Epithelial cell of prostate (primary cell): ENCODE measurements around the gene ST14.
A peak's percentile ranks its signal among the peaks of the same experiment; 100 is the strongest.
"Not testable (repeated sequence)": the region's sequence is repeated elsewhere in the genome, so short reads cannot be mapped to it uniquely, and the experiment has no call there.

Source experiments
- DNase-seq: peaks from one replicate; pipeline ENCODE4 v3.0.0-alpha.2; 2011; ENCODE audit warnings: low read depth, low spot score
- H3K27ac ChIP-seq: fragments of 450-650 bp; 2 replicates; pipeline ENCODE4 v1.5.1; 2017; ENCODE audit warnings: mild to moderate bottlenecking

ST14 gene

DNA sequence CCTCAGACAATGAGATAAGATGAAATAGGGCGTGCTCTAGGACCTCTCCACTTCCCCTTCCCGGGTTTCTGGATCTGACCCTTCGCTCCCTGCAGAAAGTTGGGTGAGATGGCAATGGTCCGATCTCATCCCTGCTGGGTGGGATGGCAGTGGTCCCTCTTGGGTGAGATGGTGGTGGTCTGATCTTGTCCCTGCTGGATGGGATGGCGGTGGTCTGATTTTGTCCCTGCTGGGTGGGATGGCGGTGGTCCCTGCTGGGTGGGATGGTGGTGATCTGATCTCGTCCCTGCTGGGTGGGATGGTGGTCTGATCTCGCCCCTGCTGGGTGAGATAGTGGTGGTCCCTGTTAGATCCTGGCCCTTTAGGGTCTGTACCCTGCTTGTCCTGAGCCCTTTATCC is 21.3 kb downstream of the ST14 start:
- H3K27ac ChIP-seq, result peak overlapping the region; percentile 53
- DNase-seq, result no peak

DNA sequence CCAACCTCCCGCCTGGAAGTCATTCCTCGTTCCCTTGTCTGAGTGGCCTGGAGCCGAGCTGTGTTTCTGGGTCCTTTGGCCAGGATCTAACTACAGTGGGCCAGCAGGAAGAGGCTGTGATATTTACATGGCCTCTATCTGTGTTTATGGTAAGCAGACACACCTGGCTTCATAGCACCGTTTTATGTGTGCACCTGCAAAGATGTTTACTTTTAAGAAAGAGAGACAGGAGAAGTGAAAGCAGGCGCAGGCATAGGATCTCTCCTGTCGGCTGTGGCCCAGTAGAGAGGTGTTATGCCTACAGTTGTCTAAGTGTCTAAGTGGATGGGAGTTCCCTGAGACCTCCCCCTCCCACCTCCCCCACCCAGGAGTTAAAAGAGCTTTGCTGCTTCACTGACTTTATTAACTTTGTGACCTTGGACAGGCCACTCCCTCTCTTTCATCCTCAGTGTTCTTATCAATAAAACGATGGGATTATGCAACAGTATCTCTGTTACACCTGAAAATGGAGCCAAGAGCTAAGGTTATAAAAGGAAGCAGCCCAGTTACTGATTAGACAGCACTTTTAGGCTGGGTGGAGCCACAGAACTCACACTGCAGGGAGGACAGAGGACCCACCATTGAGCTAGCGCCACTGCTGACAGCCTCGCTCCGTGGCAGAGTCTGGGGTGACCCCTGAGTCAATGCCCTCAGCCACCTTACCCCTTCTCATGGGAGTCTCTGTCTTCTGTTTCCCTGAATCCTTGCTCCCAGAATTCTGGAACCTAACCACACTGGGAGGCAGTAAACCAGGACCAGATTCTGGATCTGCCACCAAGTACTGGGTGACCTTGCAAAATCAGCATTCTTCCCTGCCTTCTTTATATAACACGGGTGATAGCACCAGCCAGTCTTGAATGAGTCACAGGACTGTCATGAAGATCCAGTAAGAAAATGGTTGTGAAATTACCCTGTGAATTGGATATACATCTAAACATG is 22.0 kb downstream of the ST14 start:
- DNase-seq, result peak; percentile 57

DNA sequence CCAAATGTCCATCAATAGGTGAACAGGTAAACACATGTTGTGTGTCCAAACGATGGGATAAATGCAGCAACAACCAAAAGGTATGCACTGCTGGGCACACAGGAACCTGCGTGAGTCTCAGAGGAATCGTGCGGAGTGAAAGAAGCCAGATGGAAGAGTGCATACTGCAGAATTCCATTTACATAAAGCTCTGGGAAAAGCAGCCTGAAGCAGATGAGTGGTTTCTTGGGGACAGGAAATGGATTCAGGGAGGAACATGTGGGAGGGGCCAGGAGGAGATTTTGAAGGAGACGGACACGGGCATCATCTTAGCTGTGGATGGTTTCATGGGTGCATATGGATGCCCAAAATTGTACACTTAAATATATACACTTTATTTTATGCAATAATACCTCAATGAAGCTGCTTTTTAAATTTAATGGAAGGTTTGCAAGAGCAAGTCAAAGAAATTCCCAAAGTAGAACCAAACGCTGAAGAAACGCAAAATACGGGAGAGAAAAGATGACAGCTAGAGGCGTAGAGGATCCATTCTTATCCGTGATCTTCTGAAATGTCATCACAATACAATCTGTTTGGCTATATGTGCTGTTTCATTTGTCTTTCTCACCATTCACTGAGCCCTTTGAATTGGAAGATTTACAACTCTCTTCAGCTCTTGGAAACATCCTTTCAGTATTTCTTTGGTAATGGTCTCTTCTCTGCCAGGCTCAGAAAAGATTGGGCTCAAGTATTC is 24.5 kb downstream of the ST14 start:
- H3K27ac ChIP-seq, result no peak overlapping the region
- DNase-seq, result no peak

More for the DNA sequence above, 22.0 kb downstream of the ST14 start:
- peak overlapping the region; percentile 53 for H3K27ac ChIP-seq

DNA sequence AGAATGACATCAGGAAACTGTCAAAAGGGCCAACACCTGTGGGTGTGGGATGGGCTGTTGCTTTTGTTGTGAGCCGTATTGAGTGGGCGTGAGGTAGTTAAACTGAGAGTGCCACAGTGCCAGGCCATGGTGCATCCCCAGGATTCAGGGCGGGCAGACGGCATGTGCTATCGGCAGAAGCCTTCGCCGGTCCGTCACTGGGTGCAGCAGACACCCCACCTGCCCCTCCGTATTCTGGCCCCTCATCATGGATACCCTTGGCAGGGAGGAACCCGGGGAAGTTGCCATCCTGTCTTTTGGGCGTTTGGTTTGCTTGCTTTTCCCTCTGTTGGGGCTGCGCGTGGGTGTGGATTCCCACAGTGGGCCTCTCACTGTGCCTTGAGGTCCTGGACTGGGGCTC is 27.5 kb downstream of the ST14 start:
- H3K27ac ChIP-seq, result no peak overlapping the region
- no peak for DNase-seq

DNA sequence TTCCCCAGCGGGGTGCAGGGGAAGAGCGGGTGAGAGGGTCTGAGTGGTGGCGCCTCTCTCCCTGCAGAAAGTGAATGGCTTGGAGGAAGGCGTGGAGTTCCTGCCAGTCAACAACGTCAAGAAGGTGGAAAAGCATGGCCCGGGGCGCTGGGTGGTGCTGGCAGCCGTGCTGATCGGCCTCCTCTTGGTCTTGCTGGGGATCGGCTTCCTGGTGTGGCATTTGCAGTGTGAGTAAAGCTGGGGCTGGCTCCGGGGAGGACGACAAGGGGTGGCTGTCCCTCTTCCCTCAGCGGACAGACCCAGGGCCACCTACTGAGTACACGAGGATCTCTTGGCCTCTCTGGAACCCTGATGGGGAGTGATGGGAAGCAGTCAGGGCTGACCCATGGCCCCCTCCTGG is 28.5 kb downstream of the ST14 start:
- H3K27ac ChIP-seq, result no peak overlapping the region
- no peak for DNase-seq

DNA sequence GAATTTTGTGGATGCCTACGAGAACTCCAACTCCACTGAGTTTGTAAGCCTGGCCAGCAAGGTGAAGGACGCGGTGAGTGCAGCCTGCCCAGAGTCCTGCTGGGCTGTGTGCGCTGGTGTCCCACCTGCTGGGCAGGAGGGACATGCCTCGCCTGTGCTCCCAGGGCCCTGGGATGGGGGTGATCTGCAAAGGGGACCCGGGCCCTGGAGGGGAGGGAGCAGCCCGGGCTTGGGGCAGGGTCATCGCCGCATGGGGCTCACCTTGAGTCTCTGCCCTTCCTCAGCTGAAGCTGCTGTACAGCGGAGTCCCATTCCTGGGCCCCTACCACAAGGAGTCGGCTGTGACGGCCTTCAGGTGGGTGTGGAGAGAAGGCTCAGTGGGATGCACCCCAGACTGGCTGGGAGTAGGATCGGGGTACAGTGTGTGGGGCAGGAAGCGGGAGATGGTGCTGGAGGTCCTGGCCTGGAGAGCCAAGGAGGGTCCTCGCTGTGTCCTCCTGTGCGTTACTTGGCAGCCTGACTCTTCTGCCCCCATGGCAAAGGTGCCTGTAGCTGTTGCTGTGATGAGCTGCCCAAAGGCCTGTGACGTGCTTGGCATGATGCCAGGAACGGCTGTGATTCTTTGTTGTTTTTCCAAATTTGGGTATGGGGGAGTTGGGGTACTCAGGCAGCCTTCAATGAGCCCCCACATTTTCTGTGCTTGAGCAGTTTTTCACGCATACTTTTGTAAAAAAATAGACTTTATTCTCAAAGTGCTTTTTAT is 29.2 kb downstream of the ST14 start:
- DNase-seq, result no peak
- H3K27ac ChIP-seq, result no peak overlapping the region

DNA sequence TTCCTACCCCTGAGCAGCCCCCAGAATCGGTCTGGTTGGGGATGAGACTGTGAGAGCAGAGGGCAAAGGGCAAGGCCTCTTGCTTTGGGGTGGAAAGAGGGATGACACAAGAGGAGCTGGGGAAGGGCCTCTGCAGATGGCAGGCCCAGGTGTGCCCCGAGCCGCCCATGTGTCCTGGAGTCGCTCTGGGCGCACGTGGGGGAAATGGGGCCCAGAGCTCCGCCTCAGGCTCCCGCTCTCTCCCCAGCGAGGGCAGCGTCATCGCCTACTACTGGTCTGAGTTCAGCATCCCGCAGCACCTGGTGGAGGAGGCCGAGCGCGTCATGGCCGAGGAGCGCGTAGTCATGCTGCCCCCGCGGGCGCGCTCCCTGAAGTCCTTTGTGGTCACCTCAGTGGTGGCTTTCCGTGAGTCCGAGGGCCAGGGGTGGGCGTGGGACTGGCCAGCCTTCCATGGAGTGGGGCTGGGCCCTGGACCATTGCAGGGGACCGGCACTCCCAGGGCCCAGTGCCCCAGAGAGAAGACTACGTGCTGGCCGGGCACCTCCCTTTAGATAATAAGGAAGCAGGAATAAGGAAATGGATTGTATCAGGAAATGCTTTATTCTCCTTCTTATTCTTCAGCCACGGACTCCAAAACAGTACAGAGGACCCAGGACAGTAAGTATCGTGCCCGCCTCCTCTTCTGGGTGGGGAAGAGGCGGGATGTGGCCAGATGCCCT is 30.1 kb downstream of the ST14 start:
- no peak for DNase-seq
- no peak overlapping the region for H3K27ac ChIP-seq

DNA sequence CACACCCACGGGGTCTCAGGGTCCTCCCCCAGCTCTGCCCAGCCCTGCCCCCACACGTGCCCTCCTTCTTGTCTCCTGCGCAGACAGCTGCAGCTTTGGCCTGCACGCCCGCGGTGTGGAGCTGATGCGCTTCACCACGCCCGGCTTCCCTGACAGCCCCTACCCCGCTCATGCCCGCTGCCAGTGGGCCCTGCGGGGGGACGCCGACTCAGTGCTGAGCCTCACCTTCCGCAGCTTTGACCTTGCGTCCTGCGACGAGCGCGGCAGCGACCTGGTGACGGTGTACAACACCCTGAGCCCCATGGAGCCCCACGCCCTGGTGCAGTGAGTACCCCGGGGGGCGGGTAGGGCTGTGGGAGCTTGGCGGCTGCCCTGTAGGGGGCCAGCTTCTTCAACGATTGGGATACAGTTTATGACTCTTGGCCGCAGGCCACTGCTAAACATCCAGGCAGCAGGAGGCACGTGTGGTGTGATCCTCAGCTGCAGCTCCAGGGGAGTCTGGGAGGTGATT is 30.8 kb downstream of the ST14 start:
- H3K27ac ChIP-seq, result no peak overlapping the region
- DNase-seq, result no peak

DNA sequence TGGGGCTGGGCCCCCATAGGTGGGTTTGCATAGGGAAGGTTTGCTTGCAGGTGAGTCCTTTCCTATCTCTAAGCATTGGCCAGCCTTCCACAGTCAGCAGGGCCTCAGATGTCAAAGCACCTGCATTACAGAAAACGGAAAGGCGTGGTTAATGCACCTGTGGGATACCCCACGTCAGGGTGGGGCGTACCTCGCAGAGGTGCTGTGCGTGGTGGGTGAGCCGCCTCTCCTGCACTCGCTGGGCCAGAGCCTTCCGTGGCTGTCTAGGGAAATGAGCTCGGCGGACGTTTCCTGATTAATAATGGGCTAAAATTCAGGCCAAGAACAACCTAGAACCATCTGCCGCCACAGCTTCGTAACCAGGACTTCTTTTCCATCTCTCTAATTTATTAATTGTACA is 32.3 kb downstream of the ST14 start:
- H3K27ac ChIP-seq, result no peak overlapping the region
- no peak for DNase-seq

DNA sequence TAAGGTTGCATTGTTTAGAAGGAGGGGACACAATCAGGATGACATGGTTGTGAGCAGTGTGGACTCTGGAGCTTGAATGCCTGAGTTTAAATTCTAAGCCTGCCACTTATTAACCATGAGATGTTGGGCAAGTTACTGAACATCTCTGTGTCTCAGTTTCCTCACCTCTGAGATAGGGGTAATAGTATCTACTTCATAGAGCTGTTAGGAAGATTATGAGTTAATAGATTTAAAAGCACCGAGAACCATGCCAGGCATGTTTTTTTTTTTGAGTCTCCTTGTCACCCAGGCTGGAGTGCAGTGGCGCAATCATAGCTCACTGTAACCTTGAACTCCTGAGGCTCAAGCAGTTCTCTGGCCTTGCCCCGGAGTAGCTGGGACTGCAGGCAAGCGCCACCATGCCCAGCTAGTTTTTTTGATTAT is 33.3 kb downstream of the ST14 start:
- H3K27ac ChIP-seq, result no peak overlapping the region
- no peak for DNase-seq

DNA sequence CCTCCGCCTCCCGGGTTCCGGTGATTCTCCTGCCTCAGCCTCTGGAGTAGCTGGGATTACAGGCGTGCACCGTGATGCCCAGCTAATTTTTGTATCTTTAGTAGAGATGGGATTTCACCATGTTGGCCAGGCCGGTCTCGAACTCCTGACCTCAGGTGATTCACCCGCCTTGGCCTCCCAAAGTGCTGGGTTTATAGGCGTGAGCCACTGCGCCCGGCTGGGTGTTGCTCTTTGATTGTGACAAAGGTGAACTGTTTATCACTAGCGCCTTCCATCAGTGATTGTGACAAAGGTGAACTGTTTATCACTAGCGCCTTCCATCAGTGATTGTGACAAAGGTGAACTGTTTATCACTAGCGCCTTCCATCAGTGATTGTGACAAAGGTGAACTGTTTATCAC is 34.0 kb downstream of the ST14 start:
- not testable (repeated sequence) for DNase-seq, H3K27ac ChIP-seq

DNA sequence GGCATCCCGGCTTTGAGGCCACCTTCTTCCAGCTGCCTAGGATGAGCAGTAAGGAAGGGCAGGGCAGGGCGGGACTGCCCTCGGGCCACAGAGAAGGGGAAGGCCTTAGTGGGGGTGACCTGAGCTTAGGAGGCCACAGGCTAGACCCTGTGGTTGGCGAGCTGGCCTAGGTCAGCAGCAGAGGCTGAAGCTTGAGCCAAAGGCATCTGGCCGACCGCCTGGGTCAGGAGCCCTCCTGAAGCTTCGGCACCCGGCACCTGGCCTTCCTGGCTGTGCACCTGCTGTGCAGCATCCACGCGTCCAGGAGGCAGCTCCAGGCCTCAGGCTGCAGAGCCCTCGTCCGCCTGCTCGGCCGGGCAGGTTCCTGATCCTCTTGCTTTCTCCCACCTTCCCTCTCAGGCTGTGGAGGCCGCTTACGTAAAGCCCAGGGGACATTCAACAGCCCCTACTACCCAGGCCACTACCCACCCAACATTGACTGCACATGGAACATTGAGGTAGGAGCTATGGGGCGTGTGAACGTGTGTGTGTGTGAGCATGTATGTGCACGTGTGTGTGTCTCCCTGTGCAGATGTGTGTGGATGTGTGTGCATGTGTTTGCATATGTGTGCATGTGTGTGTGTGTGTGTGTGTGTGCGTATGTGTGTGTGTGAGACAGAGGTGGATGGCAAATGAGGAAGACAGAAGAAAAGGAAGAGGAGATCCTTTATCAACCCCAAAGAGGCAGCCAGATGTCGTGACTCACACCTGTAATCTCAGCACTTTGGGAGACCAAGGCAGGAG is 34.9 kb downstream of the ST14 start:
- H3K27ac ChIP-seq, result no peak overlapping the region

DNA sequence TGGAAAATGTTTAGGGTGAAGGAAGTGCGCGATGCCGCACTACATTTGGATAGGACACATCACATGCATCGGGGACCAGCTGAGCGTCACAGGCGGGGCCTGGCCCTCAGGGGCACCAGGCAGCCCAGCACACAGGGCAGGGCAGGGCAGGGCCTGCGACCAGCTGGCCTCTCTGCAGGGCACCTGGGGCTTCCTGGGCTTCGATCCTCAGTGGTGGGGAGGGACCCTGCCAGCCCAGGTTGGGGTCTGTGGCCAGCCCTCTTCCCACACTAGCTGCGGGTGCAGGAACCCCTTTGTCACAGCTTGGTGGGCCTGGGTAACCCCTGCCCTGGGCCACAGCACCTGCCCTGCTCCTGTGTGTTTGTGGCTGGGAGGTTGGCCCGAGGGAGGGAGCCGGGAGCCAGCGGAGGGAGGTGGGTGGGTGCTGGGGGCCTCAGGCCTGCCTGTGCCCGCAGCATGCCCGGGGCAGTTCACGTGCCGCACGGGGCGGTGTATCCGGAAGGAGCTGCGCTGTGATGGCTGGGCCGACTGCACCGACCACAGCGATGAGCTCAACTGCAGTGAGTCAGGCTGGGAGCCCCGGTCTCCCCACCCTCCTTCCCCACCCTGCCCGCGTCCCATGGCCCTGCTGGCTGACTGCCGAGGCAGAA is 37.9 kb downstream of the ST14 start:
- H3K27ac ChIP-seq, result no peak overlapping the region

More for the DNA sequence above, 34.9 kb downstream of the ST14 start:
- DNase-seq, result no peak

DNA sequence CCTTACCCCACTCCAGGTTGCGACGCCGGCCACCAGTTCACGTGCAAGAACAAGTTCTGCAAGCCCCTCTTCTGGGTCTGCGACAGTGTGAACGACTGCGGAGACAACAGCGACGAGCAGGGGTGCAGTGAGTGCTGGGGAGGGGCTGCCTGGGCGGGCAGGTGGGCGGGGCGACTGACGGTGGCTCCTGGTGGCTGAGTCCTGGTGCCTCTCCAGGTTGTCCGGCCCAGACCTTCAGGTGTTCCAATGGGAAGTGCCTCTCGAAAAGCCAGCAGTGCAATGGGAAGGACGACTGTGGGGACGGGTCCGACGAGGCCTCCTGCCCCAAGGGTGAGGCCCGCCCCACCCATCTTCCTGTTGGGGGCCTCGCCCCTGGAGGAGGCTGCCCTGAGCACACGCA is 38.7 kb downstream of the ST14 start:
- H3K27ac ChIP-seq, result no peak overlapping the region
- DNase-seq, result no peak

More for the DNA sequence above, 37.9 kb downstream of the ST14 start:
- peak; percentile 43 for DNase-seq

DNA sequence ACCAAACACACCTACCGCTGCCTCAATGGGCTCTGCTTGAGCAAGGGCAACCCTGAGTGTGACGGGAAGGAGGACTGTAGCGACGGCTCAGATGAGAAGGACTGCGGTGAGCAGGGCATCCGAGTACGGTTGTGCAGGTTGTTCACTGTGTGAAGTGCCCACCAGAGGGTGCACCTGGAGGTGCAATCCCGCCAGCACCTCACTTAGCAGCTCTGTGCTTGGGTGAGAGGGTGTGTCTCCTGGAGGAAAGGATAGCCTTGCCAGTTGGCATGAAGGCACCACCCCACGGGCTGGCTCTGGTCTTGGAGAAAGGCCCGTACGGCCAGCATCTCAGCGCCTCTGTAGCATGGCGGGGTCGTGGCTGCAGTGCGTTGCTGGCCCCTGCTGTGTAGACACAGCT is 39.4 kb downstream of the ST14 start:
- H3K27ac ChIP-seq, result no peak overlapping the region

DNA sequence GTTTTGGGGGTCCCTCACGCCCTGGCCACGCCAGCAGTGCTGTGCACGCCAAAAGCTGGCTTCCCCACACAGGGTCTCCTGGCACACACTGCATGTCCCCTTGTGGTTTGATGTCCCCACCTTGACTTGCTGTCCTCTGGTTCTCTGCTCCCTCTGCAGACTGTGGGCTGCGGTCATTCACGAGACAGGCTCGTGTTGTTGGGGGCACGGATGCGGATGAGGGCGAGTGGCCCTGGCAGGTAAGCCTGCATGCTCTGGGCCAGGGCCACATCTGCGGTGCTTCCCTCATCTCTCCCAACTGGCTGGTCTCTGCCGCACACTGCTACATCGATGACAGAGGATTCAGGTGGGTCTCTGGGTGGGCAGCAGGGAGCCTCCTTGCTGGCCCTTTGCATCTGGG is 40.2 kb downstream of the ST14 start:
- no peak overlapping the region for H3K27ac ChIP-seq
- DNase-seq, result no peak

More for the DNA sequence above, 39.4 kb downstream of the ST14 start:
- DNase-seq, result no peak

DNA sequence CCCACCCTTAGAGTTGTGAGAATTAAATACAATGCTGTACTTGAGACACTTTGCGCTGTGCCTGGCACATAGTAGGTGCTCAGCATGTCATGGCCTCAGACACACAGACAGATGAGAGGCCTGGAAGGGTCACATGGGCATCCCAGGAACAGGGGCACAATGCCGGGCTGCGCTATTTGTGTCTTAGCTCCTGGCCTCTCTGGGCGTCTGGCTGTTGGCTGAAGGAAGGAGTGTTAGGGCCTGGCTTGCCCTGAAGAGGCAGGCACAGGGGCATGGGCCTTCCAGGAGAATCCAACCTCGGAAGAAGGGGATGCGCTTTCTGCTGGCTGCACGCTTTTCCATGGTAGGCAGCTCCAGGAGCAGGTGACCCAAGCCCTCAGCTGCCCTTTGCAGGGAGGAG is 41.4 kb downstream of the ST14 start:
- DNase-seq, result no peak
- H3K27ac ChIP-seq, result no peak overlapping the region

DNA sequence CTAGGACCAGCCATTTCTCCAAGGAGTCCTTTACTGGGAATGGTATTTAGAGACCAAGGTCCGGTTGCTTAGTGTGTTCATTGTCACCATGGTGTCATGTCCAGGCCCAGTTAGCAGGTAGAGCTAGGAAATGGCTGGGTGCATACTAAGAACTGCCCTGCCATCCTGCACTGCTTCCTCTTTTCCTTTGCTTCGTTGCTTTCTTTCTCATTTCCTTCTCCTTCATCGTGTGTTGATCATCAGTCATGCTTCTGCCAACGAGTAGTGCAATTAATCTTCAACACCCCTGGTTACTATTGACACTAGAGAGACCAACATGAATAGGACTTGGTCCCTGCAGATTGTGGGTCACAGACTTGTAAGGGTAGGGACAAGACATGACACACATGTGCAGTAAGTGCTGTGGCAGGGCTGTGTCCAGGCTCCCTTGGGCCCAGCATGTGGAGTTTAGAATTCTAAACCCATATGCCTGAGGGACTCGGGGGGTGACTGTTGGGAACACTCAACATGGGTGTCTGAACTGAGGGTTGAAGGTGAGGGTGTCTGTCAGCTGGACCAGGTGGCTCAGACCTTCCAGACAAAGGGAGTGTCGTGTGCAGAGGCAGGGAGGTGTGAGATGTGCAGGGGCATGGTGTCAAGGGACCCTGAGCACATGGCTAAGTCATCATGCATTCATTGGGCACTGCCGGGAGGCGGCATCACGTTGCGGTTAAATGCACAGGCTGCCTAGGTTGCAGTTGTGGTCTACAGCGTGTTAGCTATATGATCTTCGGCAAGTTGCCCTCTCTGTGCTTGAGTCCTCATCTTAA is 42.6 kb downstream of the ST14 start:
- H3K27ac ChIP-seq, result no peak overlapping the region
- DNase-seq, result no peak
